ENCODE measurements around the gene NRXN3.

NRXN3 gene

GRCh38 chr14:79500489-79500888 lies 1330.3 kb downstream of the NRXN3 start:
- no peak for DNase-seq (ENCODE audit: low read depth in 1 of 2, low spot score in 1 of 2)

GRCh38 chr14:79502136-79502750 lies 1332.1 kb downstream of the NRXN3 start:
- no peak for DNase-seq (ENCODE audit: low read depth in 1 of 2, low spot score in 1 of 2)

GRCh38 chr14:79502751-79503148 lies 1332.6 kb downstream of the NRXN3 start:
- DNase-seq (ENCODE audit: low read depth in 1 of 2, low spot score in 1 of 2), result no peak

- DNase-seq (ENCODE audit: low read depth in 1 of 2, low spot score in 1 of 2), result no peak
Measured at GRCh38 chr14:79510659-79511058, 1340.5 kb downstream of the NRXN3 start.

GRCh38 chr14:79511146-79511545 lies 1341.0 kb downstream of the NRXN3 start:
- no peak for DNase-seq (ENCODE audit: low read depth in 1 of 2, low spot score in 1 of 2)

GRCh38 chr14:79513446-79513845 lies 1343.3 kb downstream of the NRXN3 start:
- DNase-seq (ENCODE audit: low read depth in 1 of 2, low spot score in 1 of 2), result no peak

GRCh38 chr14:79514700-79515099 lies 1344.5 kb downstream of the NRXN3 start:
- no peak for DNase-seq (ENCODE audit: low read depth in 1 of 2, low spot score in 1 of 2)

GRCh38 chr14:79515158-79515557 lies 1345.0 kb downstream of the NRXN3 start:
- no peak for DNase-seq (ENCODE audit: low read depth in 1 of 2, low spot score in 1 of 2)

GRCh38 chr14:79516009-79516408 lies 1345.8 kb downstream of the NRXN3 start:
- no peak for DNase-seq (ENCODE audit: low read depth in 1 of 2, low spot score in 1 of 2)

- DNase-seq (ENCODE audit: low read depth in 1 of 2, low spot score in 1 of 2), result no peak
Measured at GRCh38 chr14:79525416-79525815, 1355.2 kb downstream of the NRXN3 start.

GRCh38 chr14:79528828-79529416 lies 1358.7 kb downstream of the NRXN3 start:
- no peak for DNase-seq (ENCODE audit: low read depth in 1 of 2, low spot score in 1 of 2)

- no peak for DNase-seq (ENCODE audit: low read depth in 1 of 2, low spot score in 1 of 2)
Measured at GRCh38 chr14:79530555-79530954, 1360.4 kb downstream of the NRXN3 start.

GRCh38 chr14:79534703-79535353 lies 1364.7 kb downstream of the NRXN3 start:
- DNase-seq (ENCODE audit: low read depth in 1 of 2, low spot score in 1 of 2), result no peak

GRCh38 chr14:79540394-79540793 lies 1370.2 kb downstream of the NRXN3 start:
- DNase-seq (ENCODE audit: low read depth in 1 of 2, low spot score in 1 of 2), result no peak

- no peak for DNase-seq (ENCODE audit: low read depth in 1 of 2, low spot score in 1 of 2)
Measured at GRCh38 chr14:79542121-79542520, 1371.9 kb downstream of the NRXN3 start.

GRCh38 chr14:79543348-79543747 lies 1373.2 kb downstream of the NRXN3 start:
- no peak for DNase-seq (ENCODE audit: low read depth in 1 of 2, low spot score in 1 of 2)

GRCh38 chr14:79543967-79544697 lies 1374.0 kb downstream of the NRXN3 start:
- no peak for DNase-seq (ENCODE audit: low read depth in 1 of 2, low spot score in 1 of 2)

GRCh38 chr14:79544698-79545070 lies 1374.5 kb downstream of the NRXN3 start:
- no peak for DNase-seq (ENCODE audit: low read depth in 1 of 2, low spot score in 1 of 2)

GRCh38 chr14:79548836-79549235 lies 1378.7 kb downstream of the NRXN3 start:
- DNase-seq (ENCODE audit: low read depth in 1 of 2, low spot score in 1 of 2), result no peak

GRCh38 chr14:79549515-79549914 lies 1379.3 kb downstream of the NRXN3 start:
- no peak for DNase-seq (ENCODE audit: low read depth in 1 of 2, low spot score in 1 of 2)

GRCh38 chr14:79551523-79551922 lies 1381.3 kb downstream of the NRXN3 start:
- DNase-seq (ENCODE audit: low read depth in 1 of 2, low spot score in 1 of 2), result no peak

- no peak for DNase-seq (ENCODE audit: low read depth in 1 of 2, low spot score in 1 of 2)
Measured at GRCh38 chr14:79552778-79553177, 1382.6 kb downstream of the NRXN3 start.

All from stimulated activated CD4-positive, alpha-beta T cell treated with anti-CD3 and anti-CD28 coated beads, Interleukin-15, amount 100 ng/mL, for 1 hour (primary cell).